Measurements from ENCODE around the gene CDK5RAP1. TPM values are rescaled to one million over a fixed set of nuclear protein-coding genes. Genes with fewer than 3 reads are reported as not detected.

Gene CDK5RAP1
- total RNA-seq, 1 donor from 2014 or later, result 26.6 TPM

GRCh38 chr20:33407796-33408195 lies 6.5 kb upstream of the CDK5RAP1 start:
- no peak for ATAC-seq
- DNase-seq, result no peak
- TF ChIP-seq CTCF (IDR thresholded peaks at IDR 0.05), result no peak
- no peak overlapping the region for H3K4me3 ChIP-seq
- intact Hi-C loops (cut with DNase I), result no loop called here
- no peaks in the 10 kb centered on the region for H3K27me3 ChIP-seq
- no peaks in the 10 kb centered on the region for H3K36me3 ChIP-seq
- H3K27ac ChIP-seq, result no peak overlapping the region
- no peaks in the 10 kb centered on the region for H3K9me3 ChIP-seq
- no peaks in the 10 kb centered on the region for H3K4me1 ChIP-seq

- intact Hi-C loops (cut with DNase I), result no loop called here
- TF ChIP-seq CTCF (IDR thresholded peaks at IDR 0.05), result no peak
- no peak overlapping the region for H3K4me3 ChIP-seq
- ATAC-seq, result peak; percentile 20
- no peaks in the 10 kb centered on the region for H3K9me3 ChIP-seq
- no peaks in the 10 kb centered on the region for H3K36me3 ChIP-seq
- no peaks in the 10 kb centered on the region for H3K27me3 ChIP-seq
- DNase-seq, result no peak
- peaks cover 2% of the 10 kb centered on the region for H3K4me1 ChIP-seq
- H3K27ac ChIP-seq, result no peak overlapping the region
Measured at GRCh38 chr20:33407251-33407650, 5.9 kb upstream of the CDK5RAP1 start.

GRCh38 chr20:33404281-33404680 lies 3.0 kb upstream of the CDK5RAP1 start:
- H3K36me3 ChIP-seq, result no peaks in the 10 kb centered on the region
- H3K27ac ChIP-seq, result no peak overlapping the region
- ATAC-seq (no peak), DNase-seq (no peak)
- TF ChIP-seq CTCF (IDR thresholded peaks at IDR 0.05), result no peak
- H3K27me3 ChIP-seq, result no peaks in the 10 kb centered on the region
- peaks cover 23% of the 10 kb centered on the region for H3K4me1 ChIP-seq
- intact Hi-C loops (cut with DNase I), result no loop called here
- no peaks in the 10 kb centered on the region for H3K9me3 ChIP-seq
- H3K4me3 ChIP-seq, result no peak overlapping the region

- no peak overlapping the region for H3K27ac ChIP-seq
- peaks cover 23% of the 10 kb centered on the region for H3K4me1 ChIP-seq
- no peaks in the 10 kb centered on the region for H3K9me3 ChIP-seq
- no peaks in the 10 kb centered on the region for H3K27me3 ChIP-seq
- intact Hi-C loops (cut with DNase I), result no loop called here
- ATAC-seq (peak; percentile 34), DNase-seq (no peak)
- peak overlapping the region; percentile 89 for H3K4me3 ChIP-seq
- no peak for TF ChIP-seq CTCF (IDR thresholded peaks at IDR 0.05)
- no peaks in the 10 kb centered on the region for H3K36me3 ChIP-seq
Measured at GRCh38 chr20:33401921-33402369, 626 bp upstream of the CDK5RAP1 start.

- Histone ChIP-seq H3K4me1 (peaks cover 23% of the 10 kb centered on the region), H3K4me3 (peak overlapping the region; percentile 89), H3K9me3 (no peaks in the 10 kb centered on the region), H3K36me3 (peaks cover 4% of the 10 kb centered on the region), H3K27ac (peak overlapping the region; percentile 73), H3K27me3 (no peaks in the 10 kb centered on the region)
- ATAC-seq (peak; percentile 7), DNase-seq (no peak)
- TF ChIP-seq CTCF (IDR thresholded peaks at IDR 0.05), result no peak
- intact Hi-C loops (cut with DNase I), result no loop called here
Measured at GRCh38 chr20:33400812-33401183, 521 bp downstream of the CDK5RAP1 start.

GRCh38 chr20:33399924-33400323 lies 1.4 kb downstream of the CDK5RAP1 start:
- intact Hi-C loops (cut with DNase I), result no loop called here
- ATAC-seq (peak; percentile 27), DNase-seq (peak; percentile 73)
- Histone ChIP-seq H3K27ac (peak overlapping the region; percentile 34), H3K9me3 (no peaks in the 10 kb centered on the region), H3K27me3 (no peaks in the 10 kb centered on the region), H3K36me3 (peaks cover 10% of the 10 kb centered on the region), H3K4me3 (peak overlapping the region; percentile 89), H3K4me1 (peaks cover 23% of the 10 kb centered on the region)
- no peak for TF ChIP-seq CTCF (IDR thresholded peaks at IDR 0.05)

All from upper lobe of right lung (tissue), 1 donor.